ENCODE results near the gene SMAD2.
"Not testable (repeated sequence)": the region's sequence is repeated elsewhere in the genome, so short reads cannot be mapped to it uniquely, and the experiment has no call there.

Gene SMAD2

GRCh38 chr18:47799376-47799775 is 131.1 kb downstream of the SMAD2 start:
- DNase-seq (ENCODE audit: extremely low read depth in 1 of 2, low read depth in 1 of 2) = no peak

GRCh38 chr18:47798366-47798765 is 132.1 kb downstream of the SMAD2 start:
- no peak for DNase-seq (ENCODE audit: extremely low read depth in 1 of 2, low read depth in 1 of 2)

GRCh38 chr18:47797126-47797525 is 133.3 kb downstream of the SMAD2 start:
- no peak for DNase-seq (ENCODE audit: extremely low read depth in 1 of 2, low read depth in 1 of 2)

- no peak for DNase-seq (ENCODE audit: extremely low read depth in 1 of 2, low read depth in 1 of 2)
These were observed 135.0 kb downstream of the SMAD2 start for GRCh38 chr18:47795434-47795814.

GRCh38 chr18:47794725-47795433 is 135.6 kb downstream of the SMAD2 start:
- DNase-seq (ENCODE audit: extremely low read depth in 1 of 2, low read depth in 1 of 2) = no peak

GRCh38 chr18:47793609-47794008 is 136.8 kb downstream of the SMAD2 start:
- no peak for DNase-seq (ENCODE audit: extremely low read depth in 1 of 2, low read depth in 1 of 2)

GRCh38 chr18:47791461-47791985 is 138.9 kb downstream of the SMAD2 start:
- no peak for DNase-seq (ENCODE audit: extremely low read depth in 1 of 2, low read depth in 1 of 2)

GRCh38 chr18:47790036-47790435 is 140.4 kb downstream of the SMAD2 start:
- DNase-seq (ENCODE audit: extremely low read depth in 1 of 2, low read depth in 1 of 2) = no peak

GRCh38 chr18:47788621-47789020 is 141.8 kb downstream of the SMAD2 start:
- no peak for DNase-seq (ENCODE audit: extremely low read depth in 1 of 2, low read depth in 1 of 2)

- no peak for DNase-seq (ENCODE audit: extremely low read depth in 1 of 2, low read depth in 1 of 2)
These were observed 148.9 kb downstream of the SMAD2 start for GRCh38 chr18:47781561-47781960.

GRCh38 chr18:47780011-47780725 is 150.3 kb downstream of the SMAD2 start:
- DNase-seq (ENCODE audit: extremely low read depth in 1 of 2, low read depth in 1 of 2) = no peak

GRCh38 chr18:47779381-47779780 is 151.1 kb downstream of the SMAD2 start:
- no peak for DNase-seq (ENCODE audit: extremely low read depth in 1 of 2, low read depth in 1 of 2)

- no peak for DNase-seq (ENCODE audit: extremely low read depth in 1 of 2, low read depth in 1 of 2)
These were observed 152.8 kb downstream of the SMAD2 start for GRCh38 chr18:47777626-47778025.

- DNase-seq (ENCODE audit: extremely low read depth in 1 of 2, low read depth in 1 of 2) = no peak
These were observed 154.5 kb downstream of the SMAD2 start for GRCh38 chr18:47775961-47776360.

- DNase-seq (ENCODE audit: extremely low read depth in 1 of 2, low read depth in 1 of 2) = no peak
These were observed 156.5 kb downstream of the SMAD2 start for GRCh38 chr18:47773931-47774330.

GRCh38 chr18:47772374-47773248 is 157.8 kb downstream of the SMAD2 start:
- DNase-seq (ENCODE audit: extremely low read depth in 1 of 2, low read depth in 1 of 2) = peak; percentile 20 to 28

- no peak for DNase-seq (ENCODE audit: extremely low read depth in 1 of 2, low read depth in 1 of 2)
These were observed 158.5 kb downstream of the SMAD2 start for GRCh38 chr18:47771922-47772321.

GRCh38 chr18:47767699-47768098 is 162.8 kb downstream of the SMAD2 start:
- no peak for DNase-seq (ENCODE audit: extremely low read depth in 1 of 2, low read depth in 1 of 2)

- DNase-seq (ENCODE audit: extremely low read depth in 1 of 2, low read depth in 1 of 2) = not testable (repeated sequence)
These were observed 163.3 kb downstream of the SMAD2 start for GRCh38 chr18:47767198-47767597.

All from stimulated activated CD8-positive, alpha-beta memory T cell treated with anti-CD3 and anti-CD28 coated beads, Interleukin-7, amount 100 ng/mL, for 48 hours (primary cell).